ENCODE results near the gene JMJD7. TPM values are rescaled to one million over a fixed set of nuclear protein-coding genes. Genes with fewer than 3 reads are reported as not detected.

The JMJD7 gene
- total RNA-seq, 2 experiments from 2014 or later: 35.6 to 38.4 TPM

- POLR2A ChIA-PET: no interaction called here
Measured at GRCh38 chr15:41866872-41867579, 39.1 kb downstream of the JMJD7 start.

GRCh38 chr15:41868321-41868720, 40.4 kb downstream of the JMJD7 start:
- Mint-ChIP-seq H3K36me3 (ENCODE audit: low read depth) (no peaks in the 10 kb centered on the region), H3K9me3 (no peaks in the 10 kb centered on the region), H3K27me3 (no peaks in the 10 kb centered on the region), H3K27ac (no peak overlapping the region), H3K4me1 (ENCODE audit: low read depth) (peaks cover 10% of the 10 kb centered on the region), H3K4me3 (no peak overlapping the region)
- TF ChIP-seq CTCF (IDR thresholded peaks at IDR 0.05): no peak
- H3K36me3 ChIP-seq (ENCODE audit: insufficient read depth, low read length): no peaks in the 10 kb centered on the region
- H3K27ac ChIP-seq (ENCODE audit: low read depth in 1 of 2, low read length in 2 of 2): no peak overlapping the region
- H3K27me3 ChIP-seq (ENCODE audit: control insufficient read depth in 1 of 2, insufficient read depth in 2 of 2, low read length in 2 of 2): no peaks in the 10 kb centered on the region
- H3K4me1 ChIP-seq (ENCODE audit: insufficient read depth, low read length): peaks cover 16% of the 10 kb centered on the region
- DNase-seq (no peak), ATAC-seq (ENCODE audit: poor library complexity) (no peak)
- no peaks in the 10 kb centered on the region for H3K9me3 ChIP-seq (ENCODE audit: control insufficient read depth in 1 of 2, insufficient read depth in 1 of 2, low read length in 2 of 2)
- ChIA-PET POLR2A (interaction anchor here (0.6 kb wide), 1 partner anchor 1081 kb away, joined by 5 read pairs; no protein-coding TSS in a partner anchor), CTCF (no interaction called here)
- H3K4me3 ChIP-seq (ENCODE audit: low read length): no peak overlapping the region
- intact Hi-C loops (cut with DNase I, micrococcal nuclease): no loop called here

More at GRCh38 chr15:41866872-41867579, 39.1 kb downstream of the JMJD7 start:
- Histone ChIP-seq H3K4me1 (ENCODE audit: insufficient read depth, low read length) (peaks cover 21% of the 10 kb centered on the region), H3K27ac (ENCODE audit: low read depth in 1 of 2, low read length in 2 of 2) (no peak overlapping the region), H3K4me3 (ENCODE audit: low read length) (no peak overlapping the region), H3K36me3 (ENCODE audit: insufficient read depth, low read length) (no peaks in the 10 kb centered on the region), H3K27me3 (ENCODE audit: control insufficient read depth in 1 of 2, insufficient read depth in 2 of 2, low read length in 2 of 2) (no peaks in the 10 kb centered on the region), H3K9me3 (ENCODE audit: control insufficient read depth in 1 of 2, insufficient read depth in 1 of 2, low read length in 2 of 2) (no peaks in the 10 kb centered on the region)
- ATAC-seq (ENCODE audit: poor library complexity) (no peak), DNase-seq (no peak)
- CTCF ChIA-PET: interaction anchor here (1.4 kb wide), 1 partner anchor 38 kb away, joined by 4 read pairs; no protein-coding TSS in a partner anchor
- Mint-ChIP-seq H3K36me3 (ENCODE audit: low read depth) (no peaks in the 10 kb centered on the region), H3K9me3 (no peaks in the 10 kb centered on the region), H3K4me3 (no peak overlapping the region), H3K27ac (no peak overlapping the region), H3K4me1 (ENCODE audit: low read depth) (peaks cover 10% of the 10 kb centered on the region), H3K27me3 (no peaks in the 10 kb centered on the region)
- intact Hi-C loops (cut with DNase I, micrococcal nuclease): no loop called here
- TF ChIP-seq CTCF (IDR thresholded peaks at IDR 0.05): no peak

GRCh38 chr15:41869770-41870688, 42.1 kb downstream of the JMJD7 start:
- POLR2A ChIA-PET: interaction anchor here (0.5 to 2.7 kb wide), 7 partner anchors 18 to 531 kb away, joined by 3 to 17 read pairs (median 3); partner anchors contain the start of genes JMJD7, MAPKBP1 and SPTBN5
- no peaks in the 10 kb centered on the region for H3K9me3 ChIP-seq (ENCODE audit: control insufficient read depth in 1 of 2, insufficient read depth in 1 of 2, low read length in 2 of 2)
- H3K36me3 ChIP-seq (ENCODE audit: insufficient read depth, low read length): no peaks in the 10 kb centered on the region
- intact Hi-C loops (cut with DNase I, micrococcal nuclease): no loop called here
- peaks cover 16% of the 10 kb centered on the region for H3K4me1 ChIP-seq (ENCODE audit: insufficient read depth, low read length)
- no peaks in the 10 kb centered on the region for H3K27me3 ChIP-seq (ENCODE audit: control insufficient read depth in 1 of 2, insufficient read depth in 2 of 2, low read length in 2 of 2)
- H3K27me3 Mint-ChIP-seq: no peaks in the 10 kb centered on the region
- ATAC-seq (ENCODE audit: poor library complexity) (no peak), DNase-seq (no peak)
- no peak overlapping the region for H3K4me3 Mint-ChIP-seq
- H3K9me3 Mint-ChIP-seq: no peaks in the 10 kb centered on the region
- peak overlapping the region; percentile 72 for H3K27ac Mint-ChIP-seq
- no peak for TF ChIP-seq CTCF (IDR thresholded peaks at IDR 0.05)
- H3K36me3 Mint-ChIP-seq (ENCODE audit: low read depth): no peaks in the 10 kb centered on the region
- H3K4me3 ChIP-seq (ENCODE audit: low read length): no peak overlapping the region
- peaks cover 10% of the 10 kb centered on the region for H3K4me1 Mint-ChIP-seq (ENCODE audit: low read depth)
- CTCF ChIA-PET: interaction anchor here (1.2 kb wide), 2 partner anchors 35 to 95 kb away, joined by 3 read pairs; no protein-coding TSS in a partner anchor
- no peak overlapping the region for H3K27ac ChIP-seq (ENCODE audit: low read depth in 1 of 2, low read length in 2 of 2)

All from CD4-positive, alpha-beta T cell (primary cell).